GM12874 (cell line): ENCODE results near the gene MTURN.
A peak's percentile ranks its signal among the peaks of the same experiment; 100 is the strongest.

Experiments
- TF ChIP-seq, protein P1 (sequence below): IDR thresholded peaks from 2 replicates; pipeline ENCODE4 v1.5.1; 2011; ENCODE audit warnings: low read depth, mild to moderate bottlenecking, control low read depth, low read length, moderate library complexity; ENCODE audit not compliant: insufficient read depth

MTURN gene

DNA sequence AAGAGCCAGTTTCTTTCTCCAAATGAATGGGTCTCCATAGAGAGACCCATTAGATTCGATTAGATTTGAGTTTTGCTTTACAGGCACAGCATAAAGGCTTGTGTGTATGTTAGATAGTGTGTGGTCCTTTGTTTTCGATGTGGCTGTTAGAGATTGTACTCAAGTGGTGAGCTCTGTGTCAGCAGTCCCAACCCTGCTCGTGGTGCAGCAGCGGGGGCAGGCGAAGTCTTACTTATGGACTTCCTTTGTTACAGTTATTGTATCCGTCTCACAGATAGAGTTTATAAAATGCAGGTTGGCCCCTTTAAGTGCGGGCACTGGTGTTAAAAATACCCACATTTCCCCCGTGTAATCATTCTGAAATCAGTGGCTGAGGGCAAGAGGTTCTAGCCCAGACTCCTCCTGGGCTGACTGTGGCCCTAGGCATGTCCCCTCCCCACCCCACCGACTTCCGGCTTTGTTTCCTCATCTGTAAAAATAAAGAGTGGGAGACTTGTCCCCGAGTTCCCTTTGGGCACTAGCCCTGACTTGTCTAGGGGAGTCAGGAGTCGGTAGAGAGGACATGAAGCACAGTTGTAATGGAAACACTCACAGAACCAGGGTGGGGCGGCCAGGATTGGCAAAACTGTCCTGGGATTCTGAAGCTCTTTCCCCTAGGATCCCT, 28.6 kb downstream of the MTURN start:
- TF ChIP-seq, protein P1, sequence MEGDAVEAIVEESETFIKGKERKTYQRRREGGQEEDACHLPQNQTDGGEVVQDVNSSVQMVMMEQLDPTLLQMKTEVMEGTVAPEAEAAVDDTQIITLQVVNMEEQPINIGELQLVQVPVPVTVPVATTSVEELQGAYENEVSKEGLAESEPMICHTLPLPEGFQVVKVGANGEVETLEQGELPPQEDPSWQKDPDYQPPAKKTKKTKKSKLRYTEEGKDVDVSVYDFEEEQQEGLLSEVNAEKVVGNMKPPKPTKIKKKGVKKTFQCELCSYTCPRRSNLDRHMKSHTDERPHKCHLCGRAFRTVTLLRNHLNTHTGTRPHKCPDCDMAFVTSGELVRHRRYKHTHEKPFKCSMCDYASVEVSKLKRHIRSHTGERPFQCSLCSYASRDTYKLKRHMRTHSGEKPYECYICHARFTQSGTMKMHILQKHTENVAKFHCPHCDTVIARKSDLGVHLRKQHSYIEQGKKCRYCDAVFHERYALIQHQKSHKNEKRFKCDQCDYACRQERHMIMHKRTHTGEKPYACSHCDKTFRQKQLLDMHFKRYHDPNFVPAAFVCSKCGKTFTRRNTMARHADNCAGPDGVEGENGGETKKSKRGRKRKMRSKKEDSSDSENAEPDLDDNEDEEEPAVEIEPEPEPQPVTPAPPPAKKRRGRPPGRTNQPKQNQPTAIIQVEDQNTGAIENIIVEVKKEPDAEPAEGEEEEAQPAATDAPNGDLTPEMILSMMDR, result no peak

DNA sequence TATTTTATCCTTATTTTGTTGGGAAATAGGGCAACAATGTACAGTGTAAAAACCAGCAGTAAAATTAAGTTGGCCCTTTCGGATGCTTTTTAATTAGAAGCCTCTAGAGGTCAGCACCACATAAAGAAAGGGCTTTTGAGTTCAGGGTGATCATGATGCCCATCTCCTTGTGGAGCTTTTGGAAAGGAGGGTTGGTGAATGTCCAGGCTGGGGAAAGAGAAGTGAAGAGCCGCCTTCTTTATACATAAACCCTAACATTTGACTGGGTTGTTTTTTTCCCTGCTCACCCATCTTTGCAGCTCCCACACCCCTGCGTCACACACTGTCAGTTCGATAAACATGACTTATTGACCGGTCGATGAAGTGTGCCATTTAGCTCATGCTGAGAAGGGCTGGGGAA, 29.8 kb downstream of the MTURN start:
- TF ChIP-seq, protein P1, result peak; percentile 50

DNA sequence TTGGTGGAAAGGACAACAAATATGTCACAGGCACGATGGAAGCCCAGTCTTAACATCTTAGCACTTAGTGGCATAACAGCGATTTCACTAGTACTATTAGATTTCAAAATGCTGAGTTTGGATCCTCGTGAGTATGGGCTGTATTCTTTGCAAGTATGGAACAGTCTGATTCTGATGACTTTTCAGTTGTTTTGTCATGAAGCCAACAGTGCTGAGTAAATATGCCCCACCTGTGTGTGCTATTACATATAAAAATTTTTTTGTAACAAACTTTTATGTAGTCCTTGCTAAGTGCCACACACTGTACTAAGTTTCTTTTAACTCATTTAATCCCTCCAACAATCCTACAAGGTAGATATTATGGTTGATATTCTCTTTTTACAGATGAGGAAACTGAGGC, 30.8 kb downstream of the MTURN start:
- TF ChIP-seq, protein P1, result no peak

DNA sequence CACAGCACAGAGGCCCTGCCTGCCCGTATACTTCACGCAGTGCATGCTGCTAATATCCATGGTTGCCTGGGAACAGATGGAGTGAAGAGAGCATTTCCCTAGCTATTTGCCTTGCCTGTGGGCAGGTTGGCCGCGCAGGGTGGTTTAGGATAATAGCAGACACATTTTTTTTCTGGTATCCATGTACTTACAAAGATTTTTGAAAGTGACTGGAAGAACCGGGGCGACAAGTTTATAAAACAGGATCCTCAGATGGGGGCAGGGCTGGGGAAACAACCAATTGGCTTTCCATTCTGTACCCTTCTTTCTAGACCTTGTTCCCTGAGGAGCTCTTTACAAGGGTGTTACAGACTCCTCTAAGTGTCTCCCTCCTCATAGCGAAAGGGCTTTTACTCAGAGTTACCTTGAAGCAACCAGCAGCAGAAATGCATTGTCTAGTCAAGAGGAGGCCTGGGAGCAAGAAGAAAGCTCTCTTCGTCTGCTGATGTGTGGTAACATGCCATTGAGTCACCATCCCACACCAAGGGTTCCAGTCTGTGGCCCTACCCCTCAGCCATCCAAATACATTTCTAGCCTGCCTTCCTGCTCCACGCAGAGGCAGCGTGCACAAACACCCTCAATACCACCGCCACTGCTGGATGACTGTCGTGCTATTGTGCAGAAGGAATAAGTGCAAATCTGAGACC, 31.5 kb downstream of the MTURN start:
- TF ChIP-seq, protein P1, result no peak

DNA sequence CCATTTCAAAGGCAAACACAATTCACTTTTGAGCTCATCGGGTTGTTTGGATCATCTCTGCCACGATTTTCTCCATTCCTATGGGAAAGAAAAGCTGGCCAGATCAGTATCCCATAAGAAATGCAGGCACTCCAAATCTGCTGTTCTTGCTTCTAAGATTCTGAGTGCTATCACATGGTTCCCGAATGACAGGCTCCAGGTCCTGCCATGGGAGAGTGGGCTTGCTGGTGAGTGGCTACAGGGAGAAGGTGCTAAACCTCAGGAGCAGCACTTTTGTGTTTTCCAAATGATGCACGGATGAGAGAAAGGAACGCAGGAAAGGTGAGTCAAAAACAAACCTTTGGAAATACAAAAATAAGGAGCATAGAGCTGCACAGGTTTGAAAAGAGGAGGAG, 32.1 kb downstream of the MTURN start:
- TF ChIP-seq, protein P1, result no peak

DNA sequence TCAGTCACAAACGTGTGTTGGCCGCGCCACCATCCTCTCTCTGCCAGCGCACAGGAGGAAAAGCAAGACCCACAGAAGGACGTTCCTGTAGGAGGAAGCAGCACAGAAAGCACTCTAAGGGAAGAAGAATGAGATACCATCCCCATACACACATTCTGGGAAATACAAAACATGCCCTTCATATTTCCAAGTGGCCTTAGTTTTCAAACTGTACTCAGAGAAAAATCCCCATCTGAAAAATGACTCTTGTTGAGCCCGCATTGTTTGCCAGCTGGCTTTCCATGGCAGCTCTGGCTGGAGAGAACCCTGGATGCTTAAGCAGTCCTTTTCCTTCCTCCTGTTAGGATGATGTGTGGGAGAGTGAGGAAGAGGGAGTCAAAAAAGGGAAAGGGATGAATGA, 33.1 kb downstream of the MTURN start:
- TF ChIP-seq, protein P1, result no peak

DNA sequence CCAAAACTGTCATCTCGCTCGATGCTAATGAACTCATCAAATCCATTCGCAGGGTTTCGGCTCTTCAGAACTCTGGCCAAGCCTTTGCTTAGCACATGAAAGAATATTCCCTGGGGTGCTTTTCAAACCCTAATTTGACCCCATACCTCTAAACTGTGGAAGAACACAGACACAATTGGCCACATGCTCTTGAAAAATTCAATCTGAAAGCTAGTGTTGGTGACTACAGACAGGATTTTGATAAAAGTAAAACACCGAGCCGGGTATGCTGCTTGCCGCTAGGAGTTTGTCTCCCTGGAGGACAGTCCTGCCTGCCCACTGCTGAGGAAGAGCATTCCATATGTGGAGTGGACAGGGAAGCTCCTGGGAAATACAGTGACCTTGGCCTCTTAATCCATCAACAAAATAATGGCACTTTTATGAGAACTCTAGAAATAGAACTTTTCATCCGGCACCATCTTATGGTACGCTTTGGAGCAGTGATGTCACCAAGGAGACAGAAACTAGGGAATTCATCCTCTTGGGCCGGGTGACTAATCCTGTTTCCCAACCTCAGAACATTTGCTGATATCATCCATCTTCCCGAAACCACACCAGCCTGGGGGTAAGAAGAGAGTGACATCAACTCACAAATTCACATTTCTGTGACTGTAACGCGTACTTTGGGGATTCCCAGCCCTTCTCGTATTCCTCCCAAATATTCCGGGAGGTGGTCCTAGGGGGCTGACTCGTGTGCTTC, 34.2 kb downstream of the MTURN start:
- TF ChIP-seq, protein P1, result no peak
